IPS DF 6.9 (cell line): ENCODE results near the gene PSMG2.

ENCODE experiments used
- DNase-seq: peaks from one replicate; pipeline ENCODE4 v3.0.0-alpha.2; 2013; ENCODE audit warnings: low read depth, low spot score
- H3K27ac ChIP-seq: one replicate; pipeline ENCODE4 v1.5.1; 2013; ENCODE audit warnings: low read length, control low read depth
- H3K27me3 ChIP-seq: 2 replicates; pipeline ENCODE4 v1.6.1; 2013; ENCODE audit warnings: mild to moderate bottlenecking, low read length; ENCODE audit not compliant: control insufficient read depth, insufficient read depth
- H3K36me3 ChIP-seq: 2 replicates; pipeline ENCODE4 v1.6.1; 2013; ENCODE audit warnings: low read length; ENCODE audit not compliant: control insufficient read depth, insufficient read depth
- H3K4me1 ChIP-seq: 2 replicates; pipeline ENCODE4 v1.6.1; 2013; ENCODE audit warnings: low read length; ENCODE audit not compliant: control insufficient read depth, insufficient read depth
- H3K4me3 ChIP-seq: 2 replicates; pipeline ENCODE4 v1.5.1; 2013; ENCODE audit warnings: mild to moderate bottlenecking, low read length
- H3K9me3 ChIP-seq: 2 replicates; pipeline ENCODE4 v1.6.1; 2013; ENCODE audit warnings: low read length, inconsistent platforms; ENCODE audit not compliant: control insufficient read depth, insufficient read depth
- WGBS: extraction: QIAGEN DNeasy Blood & Tissue Kit; methylation state at CpG from one replicate; pipeline ENCODE4 v1.1.7; 2013; ENCODE audit warnings: mixed read lengths, missing lambda C conversion rate; ENCODE audit not compliant: insufficient read length, insufficient coverage; 5-methylcytosine and 5-hydroxymethylcytosine counted together

The PSMG2 gene

GRCh38 chr18:12721495-12722275, 18.8 kb downstream of the PSMG2 start:
- Histone ChIP-seq H3K36me3 (peaks cover 6% of the 10 kb centered on the region; the same call in 1 of the 2 replicates), H3K4me1 (no peaks in the 10 kb centered on the region), H3K27me3 (no peaks in the 10 kb centered on the region), H3K27ac (no peak overlapping the region), H3K9me3 (no peaks in the 10 kb centered on the region), H3K4me3 (no peak overlapping the region)
- no peak for DNase-seq
- WGBS = 100% methylated on average over 1 of the region's 5 CpGs

DNA sequence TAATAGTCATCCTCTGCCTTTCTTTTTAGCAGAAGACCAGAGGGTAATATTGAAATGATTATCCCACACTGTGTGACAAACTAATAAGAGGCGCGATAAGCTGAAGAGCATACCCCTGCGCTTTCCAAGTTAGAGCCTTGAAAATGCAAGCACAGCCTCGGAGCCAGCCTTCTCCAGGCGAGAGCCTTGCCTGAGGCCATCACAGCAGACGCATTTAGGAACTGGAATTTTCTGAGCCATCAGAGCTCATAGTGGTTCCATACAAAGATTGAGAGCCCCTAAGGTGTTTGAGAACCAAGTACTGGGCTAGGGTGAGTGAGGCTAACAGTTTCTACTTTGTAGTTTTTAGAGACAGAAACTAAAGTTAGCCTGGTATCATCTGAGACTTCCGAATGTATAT, 19.9 kb downstream of the PSMG2 start:
- peaks cover 6% of the 10 kb centered on the region; the same call in 1 of the 2 replicates for H3K36me3 ChIP-seq
- no CpG with 5 or more reads among the region's 7 CpGs for WGBS
- DNase-seq = no peak
- no peak overlapping the region for H3K27ac ChIP-seq
- no peak overlapping the region for H3K4me3 ChIP-seq
- no peaks in the 10 kb centered on the region for H3K4me1 ChIP-seq
- no peaks in the 10 kb centered on the region for H3K9me3 ChIP-seq
- H3K27me3 ChIP-seq = no peaks in the 10 kb centered on the region

DNA sequence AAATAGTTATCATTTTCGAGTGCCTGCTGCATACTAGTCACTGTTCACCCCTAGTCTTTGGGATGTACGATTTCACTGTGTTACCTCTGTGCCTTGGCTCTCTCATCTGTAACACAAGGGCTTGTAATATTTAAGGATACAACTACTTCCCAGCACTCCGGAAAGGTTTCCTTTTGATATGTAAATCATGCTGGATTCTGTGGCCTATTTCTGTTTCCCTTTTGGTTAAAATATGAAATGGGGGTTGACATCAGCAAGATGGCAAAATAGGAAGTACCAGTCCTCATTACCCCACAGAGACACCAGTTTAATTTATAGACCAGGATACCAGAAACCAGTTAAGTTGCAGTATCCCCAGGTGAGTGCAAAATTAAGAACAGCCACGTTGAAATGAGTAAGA, 23.5 kb downstream of the PSMG2 start:
- Histone ChIP-seq H3K36me3 (no peaks in the 10 kb centered on the region), H3K4me3 (no peak overlapping the region), H3K27me3 (no peaks in the 10 kb centered on the region), H3K4me1 (no peaks in the 10 kb centered on the region), H3K9me3 (no peaks in the 10 kb centered on the region), H3K27ac (no peak overlapping the region)
- no CpG with 5 or more reads among the region's 4 CpGs for WGBS
- no peak for DNase-seq

- no peaks in the 10 kb centered on the region for H3K4me1 ChIP-seq
- no peak overlapping the region for H3K27ac ChIP-seq
- H3K9me3 ChIP-seq = no peaks in the 10 kb centered on the region
- DNase-seq = peak; percentile 75
- no peaks in the 10 kb centered on the region for H3K36me3 ChIP-seq
- no peaks in the 10 kb centered on the region for H3K27me3 ChIP-seq
- no peak overlapping the region for H3K4me3 ChIP-seq
- no CpG with 5 or more reads among the region's 14 CpGs for WGBS
These were observed 24.1 kb downstream of the PSMG2 start for GRCh38 chr18:12726774-12727550.

GRCh38 chr18:12737243-12737902, 34.5 kb downstream of the PSMG2 start:
- Histone ChIP-seq H3K4me1 (no peaks in the 10 kb centered on the region), H3K27ac (no peak overlapping the region), H3K36me3 (no peaks in the 10 kb centered on the region), H3K9me3 (no peaks in the 10 kb centered on the region), H3K27me3 (no peaks in the 10 kb centered on the region), H3K4me3 (no peak overlapping the region)
- no CpG with 5 or more reads among the region's 19 CpGs for WGBS
- DNase-seq = no peak

- Histone ChIP-seq H3K4me3 (no peak overlapping the region), H3K27ac (no peak overlapping the region), H3K9me3 (no peaks in the 10 kb centered on the region), H3K4me1 (no peaks in the 10 kb centered on the region), H3K27me3 (no peaks in the 10 kb centered on the region), H3K36me3 (no peaks in the 10 kb centered on the region)
- no CpG with 5 or more reads among the region's 6 CpGs for WGBS
- no peak for DNase-seq
These were observed 38.5 kb downstream of the PSMG2 start for GRCh38 chr18:12741351-12741750.

GRCh38 chr18:12742453-12742852, 39.6 kb downstream of the PSMG2 start:
- no CpG with 5 or more reads among the region's 5 CpGs for WGBS
- H3K27ac ChIP-seq = no peak overlapping the region
- H3K4me3 ChIP-seq = no peak overlapping the region
- H3K4me1 ChIP-seq = no peaks in the 10 kb centered on the region
- H3K36me3 ChIP-seq = no peaks in the 10 kb centered on the region
- DNase-seq = no peak
- no peaks in the 10 kb centered on the region for H3K9me3 ChIP-seq
- H3K27me3 ChIP-seq = no peaks in the 10 kb centered on the region

GRCh38 chr18:12744103-12744502, 41.3 kb downstream of the PSMG2 start:
- no peaks in the 10 kb centered on the region for H3K36me3 ChIP-seq
- H3K27ac ChIP-seq = no peak overlapping the region
- no CpG with 5 or more reads among the region's 2 CpGs for WGBS
- no peak overlapping the region for H3K4me3 ChIP-seq
- no peak for DNase-seq
- H3K4me1 ChIP-seq = no peaks in the 10 kb centered on the region
- no peaks in the 10 kb centered on the region for H3K9me3 ChIP-seq
- no peaks in the 10 kb centered on the region for H3K27me3 ChIP-seq

DNA sequence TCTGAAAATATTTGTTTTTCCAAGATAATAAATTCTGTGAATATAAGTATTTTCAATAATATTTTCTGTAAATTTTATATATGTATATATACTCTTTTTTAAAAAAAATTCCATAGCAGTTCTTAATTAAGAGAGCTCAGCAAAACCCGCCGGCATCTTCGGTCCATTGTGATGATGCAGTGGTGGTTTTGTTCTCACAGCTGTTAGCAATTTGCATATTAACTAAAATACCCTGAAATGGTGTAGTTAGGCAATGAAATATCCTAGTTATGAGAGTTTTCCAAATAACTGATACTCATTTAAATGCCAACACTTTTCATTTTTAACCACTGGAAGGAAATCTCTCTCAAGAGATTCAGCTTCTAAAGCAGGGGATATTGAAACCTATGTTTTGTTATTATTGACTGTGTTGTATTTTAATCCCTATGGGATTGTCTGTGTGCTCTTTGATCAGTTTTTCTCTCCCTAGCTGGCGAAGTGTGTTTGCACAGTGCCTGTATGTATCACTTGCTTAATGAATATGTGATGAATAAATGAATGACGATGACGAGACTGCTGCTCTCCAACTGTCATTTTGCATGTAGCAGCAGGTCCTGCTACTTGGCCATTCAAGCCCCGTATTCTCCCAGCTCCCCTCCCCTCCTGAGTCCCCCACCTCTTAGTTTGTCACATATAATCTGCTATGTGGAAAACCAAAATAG, 42.4 kb downstream of the PSMG2 start:
- no peaks in the 10 kb centered on the region for H3K9me3 ChIP-seq
- H3K27ac ChIP-seq = no peak overlapping the region
- H3K4me3 ChIP-seq = no peak overlapping the region
- DNase-seq = no peak
- H3K27me3 ChIP-seq = no peaks in the 10 kb centered on the region
- no CpG with 5 or more reads among the region's 7 CpGs for WGBS
- H3K36me3 ChIP-seq = no peaks in the 10 kb centered on the region
- no peaks in the 10 kb centered on the region for H3K4me1 ChIP-seq
